Measurements from ENCODE around the gene TTBK2.

Gene TTBK2

GRCh38 chr15:42736793-42737528, 183.6 kb downstream of the TTBK2 start, which contains the start of gene CDAN1:
Gene CDAN1, minus strand, starts transcription at chr15:42737128. Its CDS starts 26 bp downstream, at chr15:42737102.
- TF ChIP-seq CTCF (IDR thresholded peaks at IDR 0.05): no peak

- TF ChIP-seq CTCF (IDR thresholded peaks at IDR 0.05): no peak
These were observed 184.3 kb downstream of the TTBK2 start for GRCh38 chr15:42736178-42736792.

- TF ChIP-seq CTCF (IDR thresholded peaks at IDR 0.05): no peak
These were observed 185.0 kb downstream of the TTBK2 start for GRCh38 chr15:42735382-42736165.

GRCh38 chr15:42734076-42734672, 186.4 kb downstream of the TTBK2 start:
- TF ChIP-seq CTCF (IDR thresholded peaks at IDR 0.05): no peak

- TF ChIP-seq CTCF (IDR thresholded peaks at IDR 0.05): no peak
These were observed 187.6 kb downstream of the TTBK2 start for GRCh38 chr15:42733027-42733426.

- no peak for TF ChIP-seq CTCF (IDR thresholded peaks at IDR 0.05)
These were observed 188.3 kb downstream of the TTBK2 start for GRCh38 chr15:42732095-42732827.

- TF ChIP-seq CTCF (IDR thresholded peaks at IDR 0.05): no peak
These were observed 189.1 kb downstream of the TTBK2 start for GRCh38 chr15:42731461-42731860.

Measured in LNCAP (cell line).